K562 (cell line): Measurements from ENCODE around the gene VPS9D1.

Source experiments
- CEBPG ChIP-seq, 3 experiments: fragments of 200-800 bp in 1 of 3; sonication (Bioruptor generic) in 1 of 3; sonication (generic) in 1 of 3; formaldehyde crosslinking in 1 of 3; IDR thresholded peaks in 2 of 3; conservative IDR thresholded peaks in 1 of 3; 2 replicates each; pipeline versions ENCODE4 v1.6.1 to v1.8.0; 2016 to 2022; ENCODE audit warnings: missing compliant biosample characterization in 2 of 3, missing genetic modification characterization in 2 of 3, mild to moderate bottlenecking in 1 of 3, missing genetic modification reagents in 1 of 3
- CXXC5 ChIP-seq: fragments of 250-450 bp; sonication (Bioruptor Pico); IDR thresholded peaks from 2 replicates; pipeline ENCODE4 v1.8.0; 2022; ENCODE audit warnings: inconsistent platforms, mild to moderate bottlenecking, moderate library complexity
- EZH2 ChIP-seq: IDR thresholded peaks from 2 replicates; pipeline ENCODE4 v1.6.1; 2012; ENCODE audit warnings: low read depth, mild to moderate bottlenecking, inconsistent platforms, low read length, borderline replicate concordance
- GTF2A2 ChIP-seq: IDR thresholded peaks from 2 replicates; pipeline ENCODE4 v1.6.1; 2016; ENCODE audit warnings: mild to moderate bottlenecking, missing genetic modification characterization, missing compliant biosample characterization
- HDAC2 ChIP-seq: fragments of 450-650 bp; IDR thresholded peaks from 2 replicates; pipeline ENCODE4 v1.6.1; 2016; ENCODE audit warnings: mild to moderate bottlenecking
- MYC ChIP-seq, 2 experiments: fragments of 250-450 bp in 1 of 2; sonication (Bioruptor Pico) in 1 of 2; IDR thresholded peaks; 2 replicates each; pipeline versions ENCODE4 v1.5.1 to v1.6.1; 2012 to 2021; ENCODE audit warnings: low read depth in 2 of 2, borderline replicate concordance in 1 of 2, improper control_type of control experiment in 1 of 2, low read length in 1 of 2, mild to moderate bottlenecking in 1 of 2, moderate library complexity in 1 of 2
- SMARCA4 ChIP-seq: fragments of 450-650 bp; IDR thresholded peaks from 2 replicates; pipeline ENCODE4 v1.6.1; 2016
- TRIM25 ChIP-seq: fragments of 450-650 bp; IDR thresholded peaks from 2 replicates; pipeline ENCODE4 v1.7.0; 2016; ENCODE audit warnings: borderline replicate concordance
- ZNF589 ChIP-seq: fragments of 200-800 bp; sonication (Bioruptor generic); IDR thresholded peaks from 2 replicates; pipeline ENCODE4 v1.6.1; 2016; ENCODE audit warnings: low read depth, missing genetic modification characterization, missing compliant biosample characterization

GRCh38 chr16:89717688-89718505, 2.8 kb downstream of the VPS9D1 start:
- TF ChIP-seq CXXC5 (no peak), EZH2 (no peak), GTF2A2 (tag) (no peak), MYC (IDR thresholded peaks at IDR 0.05; ENCODE audit: low read depth, low read length) (no peak), MYC (CRISPR knock-in tag; IDR thresholded peaks at IDR 0.05; ENCODE audit: borderline replicate concordance, low read depth) (no peak), SMARCA4 (no peak), TRIM25 (no peak), ZNF589 (CRISPR knock-in tag) (no peak), CEBPG (CRISPR knock-in tag; IDR thresholded peaks at IDR 0.05) (no peak), CEBPG (tag; conservative IDR thresholded peaks at IDR 0.05 in 1 of 2, IDR thresholded peaks at IDR 0.05 in 1 of 2) (no peak), HDAC2 (no peak)
